Activated CD4-positive, alpha-beta T cell treated with anti-CD3 and anti-CD28 coated beads, Interleukin-2, amount 10 ng/mL, durations not matched to agents 7 days and 5 days (primary cell): Measurements from ENCODE around the gene SYN1. TPM values are rescaled to one million over a fixed set of nuclear protein-coding genes. Genes with fewer than 3 reads are reported as not detected.

Source experiments
- microRNA-seq: library from miRNA; unstranded; fragments of <30 nt; microRNA quantifications from one replicate; pipeline ENCODE4 v1.2.0, GENCODE V29; 2021; ENCODE audit warnings: borderline microRNAs expressed, borderline replicate concordance
- total RNA-seq, 2 experiments: library from RNA; stranded (reverse); gene quantifications; one replicate each; pipeline ENCODE4 v1.2.3, GENCODE V29; 2021

Gene SYN1
- total RNA-seq, 2 experiments from 2014 or later, result 0.35 TPM

Small RNA genes lying within 50 kb of the gene (microRNA-seq; reads per million reads assigned to microRNA genes)
- gene MIR4769, result not detected

Other genes with a start within 250 kb of the SYN1 start
- gene ZNF157, start 249.3 kb downstream of the SYN1 start, total RNA-seq, result under 1 TPM; 0.40 to 0.42 TPM
- gene ZNF41, start 136.6 kb downstream of the SYN1 start, total RNA-seq, result 10 to 100 TPM; 12.2 to 13.3 TPM
- gene ARAF, start 58.7 kb downstream of the SYN1 start, total RNA-seq, result 10 to 100 TPM; 76.9 to 82.0 TPM
- gene TIMP1, start 37.4 kb downstream of the SYN1 start, total RNA-seq, result 10 to 100 TPM; 81.7 to 97.1 TPM
- gene CFP, start 10.1 kb upstream of the SYN1 start, total RNA-seq, result 10 to 100 TPM; 25.9 to 45.1 TPM
- gene ELK1, start 30.7 kb upstream of the SYN1 start, total RNA-seq, result 10 to 100 TPM; 56.4 to 61.1 TPM
- 100 to 1,000 TPM; 181 to 187 TPM for gene UXT, start 39.3 kb upstream of the SYN1 start, total RNA-seq
- gene ZNF81, start 217.0 kb upstream of the SYN1 start, total RNA-seq, result 1 to 10 TPM; 8.6 to 9.4 TPM